CD4-positive, alpha-beta T cell treated with Interleukin-15 for 1 hour (primary cell): ENCODE results near the gene MTF1.

Source experiments
- DNase-seq: peaks from one replicate; pipeline ENCODE4 v3.0.0-alpha.2; 2020

MTF1 gene

GRCh38 chr1:37825506-37825905 is 33.9 kb downstream of the MTF1 start:
- peak; percentile 27 for DNase-seq

GRCh38 chr1:37824001-37824400 is 35.4 kb downstream of the MTF1 start:
- no peak for DNase-seq

DNA sequence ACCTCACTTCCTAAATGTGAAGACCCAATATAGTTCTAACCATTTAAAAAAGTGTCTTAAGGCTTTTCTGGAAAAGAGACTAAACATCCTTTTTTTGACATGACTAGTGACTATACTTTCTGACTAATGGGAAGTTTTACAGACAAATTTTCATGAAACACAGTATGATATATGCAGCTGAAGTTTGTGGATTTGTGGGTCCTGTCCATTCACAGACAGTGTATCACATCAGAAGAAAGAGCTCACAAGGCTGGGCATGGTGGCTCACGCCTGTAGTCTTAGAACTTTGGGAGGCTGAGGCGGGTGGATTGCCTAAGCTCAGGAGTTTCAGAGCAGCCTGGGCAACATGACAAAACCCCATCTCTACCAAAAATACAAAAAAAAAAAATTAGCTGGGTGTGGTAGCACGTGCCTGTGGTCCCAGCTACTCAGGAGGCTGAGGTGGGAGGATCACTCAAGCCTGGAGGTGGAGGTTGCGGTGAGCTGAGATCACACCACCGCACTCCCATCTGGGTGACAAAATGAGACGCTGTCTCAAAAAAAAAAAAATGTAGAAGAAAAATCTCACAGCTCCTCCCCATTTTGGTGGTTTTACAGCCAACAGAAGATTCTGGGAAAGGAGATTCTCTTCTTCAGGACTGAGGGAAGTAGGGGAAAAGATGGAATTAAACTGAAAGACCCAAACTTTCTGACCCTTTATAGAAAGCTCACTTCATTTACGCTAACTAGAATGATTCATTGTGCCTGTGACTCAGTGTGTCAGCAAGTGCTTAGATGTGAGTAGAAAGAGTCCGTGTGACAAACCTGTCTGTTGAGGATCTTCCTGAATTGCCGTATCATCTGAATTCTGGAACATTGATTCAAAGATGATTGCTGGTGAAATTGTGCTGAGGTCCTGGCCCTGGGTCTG is 36.2 kb downstream of the MTF1 start:
- no peak for DNase-seq

- no peak for DNase-seq
These were observed 37.9 kb downstream of the MTF1 start for GRCh38 chr1:37821481-37821880.

- no peak for DNase-seq
These were observed 41.9 kb downstream of the MTF1 start for GRCh38 chr1:37817481-37817880.

- DNase-seq = no peak
These were observed 45.1 kb downstream of the MTF1 start for GRCh38 chr1:37814252-37814651.

DNA sequence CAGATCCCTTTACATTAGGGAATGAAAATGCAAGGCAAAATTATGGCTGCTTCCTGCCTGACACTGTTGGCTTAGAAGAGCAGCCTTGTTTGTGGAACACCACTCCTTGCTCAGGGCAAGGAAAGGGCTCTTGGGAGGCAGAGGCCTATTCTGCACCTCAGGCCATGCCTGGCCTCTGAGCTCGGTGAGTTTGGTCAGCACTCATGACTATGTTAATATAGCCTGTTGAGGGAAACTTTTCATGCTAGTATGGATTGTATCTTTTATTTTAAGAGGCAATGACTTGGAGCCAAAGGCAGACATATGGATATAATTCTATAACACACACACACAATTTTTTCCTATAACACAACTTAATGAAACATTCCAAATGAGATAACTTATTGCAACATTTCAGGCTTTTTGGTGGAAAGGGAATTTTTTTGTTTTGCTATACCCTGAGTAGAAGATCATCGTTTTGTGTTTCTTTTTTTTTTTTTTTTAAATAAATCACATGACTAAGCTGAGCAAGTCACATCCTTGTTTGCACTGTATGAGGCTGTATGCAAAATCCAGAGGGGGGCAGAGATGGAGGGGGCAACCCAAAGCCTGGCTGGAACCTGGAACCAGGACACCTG is 45.8 kb downstream of the MTF1 start:
- no peak for DNase-seq

DNA sequence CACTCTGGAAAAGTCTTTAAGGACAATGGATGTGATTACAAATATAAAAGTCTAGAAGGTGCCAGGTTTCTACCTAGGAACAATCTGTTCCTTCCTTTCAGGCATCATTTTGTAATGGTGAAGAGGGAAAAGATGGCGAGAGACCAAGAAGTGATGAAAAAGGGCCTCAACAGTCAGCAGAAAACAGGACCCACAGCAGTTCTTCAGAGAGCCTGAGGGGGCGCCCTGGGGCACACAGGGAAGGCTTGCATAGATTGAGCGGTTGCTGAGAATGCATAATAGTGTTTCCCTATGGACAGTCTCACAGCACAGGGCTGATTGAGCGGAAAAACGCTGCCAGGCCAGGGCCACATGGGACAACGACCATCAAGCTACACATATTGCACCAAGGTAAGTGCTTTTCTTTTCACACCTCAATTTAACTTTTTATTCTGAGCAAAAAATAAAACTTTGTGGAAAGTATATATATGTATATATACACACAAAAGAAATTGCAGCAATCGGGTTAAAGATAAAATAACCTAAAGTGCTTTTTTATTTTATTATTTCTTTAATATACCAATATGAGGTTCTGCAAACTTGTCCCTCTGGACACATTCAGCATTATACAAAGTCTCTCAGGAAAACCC is 48.3 kb downstream of the MTF1 start:
- DNase-seq = peak; percentile 70

DNA sequence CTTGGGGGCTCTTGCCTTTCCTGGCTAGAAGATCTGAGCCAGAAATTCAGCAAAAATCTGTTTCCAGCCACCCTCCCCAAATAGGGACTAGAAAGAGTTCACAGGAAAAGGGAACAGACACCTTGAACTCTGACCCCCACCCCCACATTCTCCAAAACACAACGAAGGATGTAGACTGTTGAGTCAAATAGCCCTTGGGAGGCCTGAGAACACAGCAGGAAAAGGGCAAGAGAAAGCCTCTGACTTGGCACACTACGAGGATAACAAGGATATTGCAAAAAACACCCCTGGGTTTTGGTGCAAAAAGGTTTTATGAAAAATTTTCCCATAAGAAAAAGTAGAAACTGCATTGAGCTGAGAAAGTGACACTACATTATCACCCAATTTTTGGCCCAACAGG is 49.5 kb downstream of the MTF1 start:
- DNase-seq = no peak

GRCh38 chr1:37808369-37809319 is 50.7 kb downstream of the MTF1 start:
- no peak for DNase-seq

DNA sequence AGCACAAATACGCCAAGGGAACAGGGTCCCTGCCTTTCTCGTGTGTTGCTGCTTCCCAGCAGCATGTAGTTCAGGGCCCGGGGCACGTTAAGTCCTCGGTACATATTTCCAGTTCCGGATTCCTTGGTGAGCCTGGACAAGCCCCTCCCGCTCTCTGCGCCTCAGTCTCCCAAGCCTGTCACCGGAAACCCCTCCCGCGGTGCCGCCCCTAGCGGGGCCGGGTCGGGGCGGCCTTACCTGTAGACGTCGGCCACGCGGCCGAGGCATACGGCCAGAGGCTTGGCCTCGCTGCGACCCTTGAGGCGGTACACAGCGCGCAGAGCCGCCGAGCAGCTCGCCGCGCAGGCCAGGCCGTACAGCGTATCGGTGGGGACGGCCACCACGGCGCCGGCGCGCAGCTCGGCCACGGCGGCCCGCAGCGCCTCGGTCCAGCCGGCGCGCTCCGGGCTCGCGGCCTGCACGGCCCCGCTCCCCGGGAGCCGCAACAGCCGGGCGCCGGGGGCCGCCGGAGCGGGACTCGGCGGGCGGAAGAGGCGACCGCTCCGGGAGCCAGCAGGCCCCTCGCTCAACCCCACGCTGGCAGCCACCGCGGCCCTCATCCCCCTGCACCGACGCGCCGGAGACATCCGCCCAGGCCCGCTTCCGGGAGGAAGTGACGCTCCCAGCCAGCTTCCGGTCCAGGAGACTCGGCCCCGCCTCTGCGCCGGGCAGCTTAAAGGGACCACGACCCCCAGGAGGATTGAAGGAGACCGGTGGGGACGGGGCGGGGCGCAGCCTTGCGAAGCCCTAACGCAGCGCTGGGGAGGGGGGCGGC is 51.6 kb downstream of the MTF1 start, which contains the start of the genes C1orf122 and YRDC:
Gene C1orf122 (plus strand): TSS at position 236 of the 814 bp plus-strand sequence. CDS start 615 bp downstream, outside the sequence.
Gene YRDC (minus strand): TSS at position 654 of the 814 bp plus-strand sequence. CDS start 28 bp downstream, at position 626.
- DNase-seq = peak; percentile 91

- DNase-seq = no peak
These were observed 52.2 kb downstream of the MTF1 start for GRCh38 chr1:37807220-37807554.

DNA sequence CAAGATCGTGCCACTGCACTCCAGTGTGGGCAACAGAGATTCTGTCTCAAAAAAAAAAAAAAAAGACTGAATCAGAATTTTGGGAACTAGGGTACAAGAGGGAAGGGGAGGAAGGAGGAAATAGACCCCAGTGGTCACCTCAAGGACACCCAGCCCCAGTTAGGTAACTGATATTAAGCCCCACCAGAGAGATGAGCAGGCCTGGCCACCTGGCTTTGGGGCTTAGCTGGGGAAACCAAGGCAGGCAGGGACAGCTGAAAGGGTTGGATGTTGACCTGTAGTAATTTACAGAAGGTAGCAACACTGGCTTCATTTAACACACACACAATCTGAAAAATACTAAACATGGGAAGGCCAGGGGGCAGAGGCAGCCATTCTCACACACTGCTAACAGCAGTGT is 57.0 kb downstream of the MTF1 start:
- no peak for DNase-seq

GRCh38 chr1:37797750-37798345 is 61.5 kb downstream of the MTF1 start:
- no peak for DNase-seq

DNA sequence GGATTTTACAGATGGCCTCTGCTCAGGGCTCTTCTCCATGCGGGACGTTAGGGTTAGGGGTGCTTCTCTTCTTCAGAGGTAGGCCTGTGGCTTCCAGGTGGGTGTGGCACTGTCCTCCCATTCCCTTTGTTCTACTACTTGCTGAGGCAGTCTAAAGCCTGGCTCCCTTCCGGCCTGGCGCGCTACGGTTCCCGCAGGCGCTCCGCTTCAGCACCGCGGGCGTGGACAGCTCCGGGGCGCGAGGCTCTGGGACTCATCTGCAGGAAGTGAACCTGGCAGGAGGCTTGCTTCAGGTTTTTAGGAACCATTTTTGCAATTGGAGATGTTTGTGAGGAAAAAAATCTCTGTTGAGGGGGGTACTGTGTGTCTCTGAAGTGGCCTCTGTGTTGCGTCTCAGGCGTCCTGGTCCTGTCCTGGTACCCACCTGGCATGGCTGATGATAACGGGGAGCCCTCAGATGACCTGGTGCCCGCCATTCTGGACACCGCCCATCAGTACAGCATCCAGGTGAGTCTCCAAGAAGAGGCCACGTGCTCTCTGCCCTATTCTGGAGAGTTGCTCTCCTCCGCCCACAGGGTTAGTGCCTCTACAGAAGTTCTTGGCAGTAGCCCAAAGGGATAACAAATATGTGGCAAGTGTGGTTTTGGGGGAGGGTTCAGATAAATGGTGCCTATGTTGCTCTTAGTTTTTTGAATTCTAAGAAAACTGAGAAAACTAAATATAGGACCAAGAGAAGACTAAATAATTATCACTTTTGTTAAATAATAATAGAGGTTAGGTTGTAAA is 63.9 kb downstream of the MTF1 start:
- peak; percentile 24 for DNase-seq

DNA sequence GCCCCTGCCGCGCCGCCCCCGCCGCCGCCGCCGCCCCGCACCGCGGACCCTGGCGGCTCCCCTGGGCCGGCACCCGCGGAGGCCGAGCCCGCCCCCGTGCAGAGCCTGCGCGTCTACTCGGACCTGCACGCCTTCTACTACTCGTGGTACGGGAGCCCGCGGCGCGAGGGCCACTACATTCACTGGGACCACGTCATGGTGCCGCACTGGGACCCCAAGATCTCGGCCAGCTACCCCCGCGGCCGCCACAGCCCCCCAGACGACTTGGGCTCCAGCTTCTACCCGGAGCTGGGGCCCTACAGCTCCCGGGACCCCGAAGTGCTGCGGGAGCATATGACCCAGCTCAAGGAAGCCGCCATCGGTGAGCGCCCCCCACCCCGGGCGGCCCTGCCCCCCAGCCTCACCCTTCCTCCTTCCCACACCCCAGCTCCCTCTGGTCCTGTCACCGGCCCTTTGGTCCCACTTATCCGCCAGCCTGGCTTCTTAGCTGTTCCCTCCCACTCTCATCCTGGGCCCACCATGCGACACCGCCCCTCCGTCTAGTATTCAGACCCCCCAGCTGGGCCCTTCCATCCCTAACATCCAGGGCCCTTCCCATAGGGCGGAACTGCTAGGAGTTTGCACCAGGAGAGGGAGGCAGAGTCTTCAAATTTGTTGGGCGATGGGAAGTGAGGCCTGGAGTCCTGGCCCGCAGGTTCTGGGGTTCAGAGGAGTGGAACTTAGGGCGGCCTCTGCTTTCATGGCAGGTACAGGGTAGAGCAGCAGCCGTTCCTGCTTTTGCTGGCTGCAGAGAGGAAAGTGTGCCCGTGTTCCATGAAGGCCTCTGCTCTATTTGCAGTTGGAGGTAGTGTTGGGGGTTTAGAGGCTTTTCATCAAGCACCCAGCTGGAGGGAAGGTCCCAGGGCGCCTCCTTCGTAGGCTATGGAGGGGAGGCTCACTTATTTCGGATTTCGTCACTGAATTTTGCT is 64.7 kb downstream of the MTF1 start:
- no peak for DNase-seq

DNA sequence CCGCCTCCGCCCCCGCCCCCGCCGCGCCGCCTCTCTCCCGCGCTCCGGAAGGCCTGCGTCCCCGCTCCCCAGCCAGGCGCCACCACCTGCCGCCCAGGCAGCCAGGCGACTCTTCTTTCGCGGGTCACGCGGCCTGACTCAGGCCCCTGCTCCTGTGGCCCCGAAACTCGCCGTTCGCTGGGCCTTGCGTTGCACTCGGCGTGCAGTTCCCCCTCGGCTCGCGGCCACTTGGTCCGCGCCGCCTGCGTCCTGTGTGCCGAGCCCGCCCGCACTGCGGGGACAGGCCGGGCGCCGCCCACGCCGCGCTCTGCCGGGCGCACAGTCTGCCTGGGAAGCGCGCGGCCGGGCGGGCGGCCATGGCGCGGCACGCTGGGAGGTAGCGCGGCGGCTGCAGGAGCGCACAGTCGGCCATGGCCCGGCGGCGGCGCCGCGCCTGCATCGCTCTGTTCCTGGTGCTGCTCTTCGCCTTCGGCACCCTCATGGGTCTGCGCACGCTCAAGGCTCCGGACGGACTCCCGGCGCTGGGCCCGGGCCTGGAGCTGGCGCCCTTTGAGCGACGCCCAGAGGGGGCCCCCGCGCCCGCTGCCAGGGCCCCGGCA is 65.5 kb downstream of the MTF1 start, which contains the start of gene MANEAL:
Gene MANEAL (plus strand): TSS at position 75 of the 599 bp plus-strand sequence. CDS start 336 bp downstream, at position 411.
- DNase-seq = peak; percentile 35

GRCh38 chr1:37792943-37793686 is 66.3 kb downstream of the MTF1 start:
- no peak for DNase-seq
